ENCODE measurements around the gene MAML2. TPM values are rescaled to one million over a fixed set of nuclear protein-coding genes. Genes with fewer than 3 reads are reported as not detected.
A peak's percentile ranks its signal among the peaks of the same experiment; 100 is the strongest.

The MAML2 gene
- total and polyA plus RNA-seq, 9 of the 15 experiments (the other 6 are each of a cell fraction or from before 2014, with no cell fraction given): 0.79 to 6.8 (median 4.8) TPM

- TF ChIP-seq PCBP1 (IDR thresholded peaks at IDR 0.05; ENCODE audit: low read depth, low read length, poor library complexity, severe bottlenecking): peak; percentile 65
- TF ChIP-seq TOE1 (IDR thresholded peaks at IDR 0.05; ENCODE audit: borderline replicate concordance): peak; percentile 63; the same call in 1 of the 2 replicates
- TF ChIP-seq TOE1 (CRISPR knock-in tag; IDR thresholded peaks at IDR 0.05; ENCODE audit: borderline replicate concordance, low read depth): no peak
- TF ChIP-seq RAD21 (CRISPR knock-in tag; conservative IDR thresholded peaks at IDR 0.05 in 1 of 2, IDR thresholded peaks at IDR 0.05 in 1 of 2): 0 out of 4 replicates have a peak, but pooled peaks of 1 of the 2 experiments have one; percentile 12
- peak; percentile 92 for TF ChIP-seq SUPT5H (IDR thresholded peaks at IDR 0.05)
- peak; percentile 67 for TF ChIP-seq MAX (CRISPR knock-in tag; IDR thresholded peaks at IDR 0.05)
- no peak for TF ChIP-seq CHCHD3 (CRISPR knock-in tag; IDR thresholded peaks at IDR 0.05)
- TF ChIP-seq CEBPB (tag; IDR thresholded peaks at IDR 0.05): peak; percentile 90
- no peak for TF ChIP-seq ZFPM2 (CRISPR knock-in tag; IDR thresholded peaks at IDR 0.05)
- no peak for TF ChIP-seq GTF2A2 (tag; IDR thresholded peaks at IDR 0.05)
- TF ChIP-seq ZNF217 (CRISPR knock-in tag; IDR thresholded peaks at IDR 0.05): no peak
- peak; percentile 63; the same call in 1 of the 2 replicates for TF ChIP-seq POLR2H (tag; IDR thresholded peaks at IDR 0.05; ENCODE audit: low read depth)
- 0 out of 2 replicates have a peak, but pooled peaks have one; percentile 46 for TF ChIP-seq MBD2 (IDR thresholded peaks at IDR 0.05; ENCODE audit: borderline replicate concordance, low read depth)
- no peak for TF ChIP-seq ZBTB12 (CRISPR knock-in tag; IDR thresholded peaks at IDR 0.05)
- TF ChIP-seq ZFX (CRISPR knock-in tag; IDR thresholded peaks at IDR 0.05): peak; percentile 80
- peak in 1 of 2 experiments; percentile 79; a peak in 2 of 4 replicates for TF ChIP-seq TRIM24 (IDR thresholded peaks at IDR 0.05)
- peak; percentile 59 for TF ChIP-seq PRDM10 (IDR thresholded peaks at IDR 0.05; ENCODE audit: partially characterized antibody)
- TF ChIP-seq CREM (IDR thresholded peaks at IDR 0.05; ENCODE audit: low read depth): peak; percentile 47
- TF ChIP-seq RCOR1 (IDR thresholded peaks at IDR 0.05; ENCODE audit: borderline replicate concordance in 1 of 2, low read depth in 2 of 2, low read length in 2 of 2): peak in 1 of 2 experiments; percentile 27; a peak in 1 of 4 replicates
- peak; percentile 14; the same call in 1 of the 2 replicates for TF ChIP-seq MTA3 (IDR thresholded peaks at IDR 0.05; ENCODE audit: borderline replicate concordance)
- TF ChIP-seq FOXJ3 (CRISPR knock-in tag; IDR thresholded peaks at IDR 0.05): no peak
- TF ChIP-seq ZNF316 (IDR thresholded peaks at IDR 0.05): peak; percentile 86
Measured at GRCh38 chr11:96389720-96390487, 46.9 kb upstream of the MAML2 start, which contains the start of the genes CCDC82 and JRKL (continued).

Measured in K562 (cell line).